HAP-1 (cell line): ENCODE data around the gene MLST8.
"Not testable (repeated sequence)": the region's sequence is repeated elsewhere in the genome, so short reads cannot be mapped to it uniquely, and the experiment has no call there.

ENCODE experiments used
- DNase-seq, 2 experiments: peaks; one replicate each; pipeline ENCODE4 v3.0.0-alpha.2; 2016 to 2020; ENCODE audit warnings: low spot score in 2 of 2
- H3K27me3 ChIP-seq: fragments of 250-450 bp; sonication (Bioruptor Pico); 2 replicates; pipeline ENCODE4 v1.5.1; 2020; ENCODE audit warnings: low read depth, mild to moderate bottlenecking, moderate library complexity
- H3K36me3 ChIP-seq: fragments of 250-450 bp; sonication (Bioruptor Pico); replicated peaks from 2 replicates; pipeline ENCODE4 v1.5.1; 2020; ENCODE audit warnings: mild to moderate bottlenecking
- H3K4me1 ChIP-seq: fragments of 250-450 bp; sonication (Bioruptor Pico); 2 replicates; pipeline ENCODE4 v1.5.1; 2020; ENCODE audit warnings: mild to moderate bottlenecking
- H3K4me3 ChIP-seq: fragments of 250-450 bp; sonication (Bioruptor Pico); 2 replicates; pipeline ENCODE4 v1.5.1; 2020; ENCODE audit warnings: mild to moderate bottlenecking, moderate library complexity
- H3K9me3 ChIP-seq: fragments of 250-450 bp; sonication (Bioruptor Pico); 2 replicates; pipeline ENCODE4 v1.5.1; 2020; ENCODE audit warnings: mild to moderate bottlenecking, moderate library complexity
- in situ Hi-C: fragments of 300-500 bp; cut with MboI; formaldehyde crosslinking; loops from 3 replicates; pipeline ENCODE4 v1.14.3; 2020; ENCODE audit warnings: low sequenced_read_pairs, inconsistent platforms, mixed read lengths

Gene MLST8

DNA sequence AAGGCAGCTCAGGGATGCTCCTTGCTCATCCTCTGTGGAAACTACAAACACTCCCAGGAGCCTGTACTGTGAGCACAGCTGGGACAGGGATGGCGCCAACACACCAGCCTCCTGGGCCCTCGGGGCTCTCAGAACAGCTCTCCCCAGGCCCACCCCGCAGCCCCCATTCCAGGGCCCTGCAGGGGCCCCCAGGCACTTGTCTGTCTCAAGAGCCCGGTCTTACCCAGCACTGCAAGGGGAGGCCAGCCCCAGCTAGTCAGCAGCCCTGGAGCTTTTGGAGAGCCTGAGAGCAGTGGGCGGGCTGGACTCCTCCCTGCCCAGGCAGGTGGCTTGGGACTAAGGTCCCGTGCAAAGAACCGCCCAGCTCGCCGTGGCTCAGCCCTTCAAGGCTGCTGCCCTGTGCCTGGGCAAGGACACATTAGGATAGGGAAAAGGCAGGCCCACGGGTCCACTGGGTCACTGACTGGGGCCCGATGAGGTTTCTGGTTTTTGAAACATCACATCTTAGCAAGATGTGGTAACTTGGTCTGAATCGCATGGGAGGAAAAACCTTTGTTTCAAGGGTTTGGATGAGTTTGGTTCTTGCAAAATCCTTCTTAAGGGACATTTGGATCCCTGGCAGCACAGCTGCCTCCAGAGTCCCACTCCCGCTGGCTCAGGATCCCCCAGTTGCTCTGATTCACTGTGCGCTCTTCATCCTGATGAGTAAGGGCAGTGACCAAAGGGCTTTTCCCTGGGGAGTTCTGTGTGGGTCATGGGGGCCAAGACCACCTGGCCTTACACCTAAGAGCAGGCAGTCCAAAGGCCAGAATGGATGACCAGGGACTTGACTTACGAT lies 33.8 kb downstream of the MLST8 start:
- no peak overlapping the region for H3K4me3 ChIP-seq
- no peaks in the 10 kb centered on the region for H3K27me3 ChIP-seq
- H3K36me3 ChIP-seq: peaks cover 43% of the 10 kb centered on the region
- no peaks in the 10 kb centered on the region for H3K4me1 ChIP-seq
- DNase-seq: peak in 1 of 2 experiments; percentile 39
- no peaks in the 10 kb centered on the region for H3K9me3 ChIP-seq
- in situ Hi-C loops: no loop called here

DNA sequence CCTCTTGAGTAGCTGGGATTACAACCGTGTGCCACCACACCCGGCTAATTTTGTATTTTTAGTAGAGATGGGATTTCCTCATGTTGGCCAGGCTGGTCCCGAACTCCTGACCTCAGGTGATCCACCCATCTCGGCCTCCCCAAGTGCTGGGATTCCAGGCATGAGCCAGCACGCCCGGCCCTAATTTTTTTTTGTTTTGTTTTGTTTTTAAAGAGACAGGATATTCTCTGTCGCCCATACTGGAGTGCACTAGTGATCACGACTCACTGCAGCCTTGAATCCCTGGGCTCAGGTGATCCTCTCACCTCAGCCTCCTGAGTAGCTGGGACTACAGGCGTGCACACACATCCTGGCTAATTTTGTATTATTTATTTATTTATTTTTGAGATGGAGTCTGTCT lies 35.1 kb downstream of the MLST8 start:
- H3K4me1 ChIP-seq, DNase-seq, in situ Hi-C loops, H3K27me3 ChIP-seq, H3K4me3 ChIP-seq, H3K9me3 ChIP-seq: not testable (repeated sequence)
- H3K36me3 ChIP-seq: peaks cover 47% of the 10 kb centered on the region

DNA sequence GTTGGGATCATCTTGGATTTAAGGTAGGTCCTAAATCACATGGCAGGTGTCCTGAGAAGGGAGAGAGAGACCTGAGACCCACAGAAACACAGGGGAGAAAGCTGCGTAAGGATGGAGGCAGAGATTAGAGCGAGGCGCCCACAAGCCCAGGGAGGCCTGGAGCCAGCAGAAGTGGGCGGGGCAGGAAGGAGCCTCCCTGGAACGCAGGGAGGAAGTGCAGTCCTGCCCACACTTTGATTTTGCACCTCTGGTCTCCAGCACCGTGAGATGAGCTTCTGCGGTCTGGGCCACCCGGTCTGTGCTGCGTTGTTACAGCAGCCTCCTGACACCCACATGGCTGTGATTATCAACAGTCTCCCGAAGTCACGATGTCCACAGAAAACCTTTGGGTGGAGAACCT lies 37.3 kb downstream of the MLST8 start:
- Histone ChIP-seq H3K36me3 (peaks cover 69% of the 10 kb centered on the region), H3K4me3 (no peak overlapping the region), H3K4me1 (no peaks in the 10 kb centered on the region), H3K27me3 (no peaks in the 10 kb centered on the region), H3K9me3 (no peaks in the 10 kb centered on the region)
- in situ Hi-C loops: no loop called here
- no peak for DNase-seq

DNA sequence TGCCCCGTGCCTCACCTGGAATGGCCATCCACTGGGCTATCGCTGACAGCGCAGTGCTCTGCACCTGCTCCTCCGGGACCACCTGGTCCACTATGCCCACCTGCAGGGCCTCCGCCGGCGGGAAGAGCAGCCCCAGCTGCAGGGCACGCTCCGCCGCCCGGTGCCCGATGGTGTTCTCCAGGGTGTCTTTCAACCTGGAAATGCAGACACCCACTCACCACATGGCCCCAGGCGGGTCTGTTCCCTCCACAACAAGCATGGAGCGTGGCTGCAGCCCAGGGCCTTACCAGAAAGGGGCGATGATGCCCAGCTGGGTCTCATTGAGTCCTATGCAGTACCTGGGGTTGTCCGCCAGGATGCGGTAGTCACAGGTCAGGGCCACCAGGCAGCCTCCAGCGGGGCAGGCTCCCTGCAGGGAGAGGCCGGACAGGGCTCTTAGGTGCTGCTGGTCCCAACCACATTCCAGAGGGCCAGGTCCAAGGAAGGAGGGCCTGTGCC lies 37.8 kb downstream of the MLST8 start:
- H3K36me3 ChIP-seq: peaks cover 73% of the 10 kb centered on the region
- no peak overlapping the region for H3K4me3 ChIP-seq
- no peaks in the 10 kb centered on the region for H3K27me3 ChIP-seq
- DNase-seq: no peak
- no peaks in the 10 kb centered on the region for H3K9me3 ChIP-seq
- H3K4me1 ChIP-seq: no peaks in the 10 kb centered on the region
- in situ Hi-C loops: no loop called here

DNA sequence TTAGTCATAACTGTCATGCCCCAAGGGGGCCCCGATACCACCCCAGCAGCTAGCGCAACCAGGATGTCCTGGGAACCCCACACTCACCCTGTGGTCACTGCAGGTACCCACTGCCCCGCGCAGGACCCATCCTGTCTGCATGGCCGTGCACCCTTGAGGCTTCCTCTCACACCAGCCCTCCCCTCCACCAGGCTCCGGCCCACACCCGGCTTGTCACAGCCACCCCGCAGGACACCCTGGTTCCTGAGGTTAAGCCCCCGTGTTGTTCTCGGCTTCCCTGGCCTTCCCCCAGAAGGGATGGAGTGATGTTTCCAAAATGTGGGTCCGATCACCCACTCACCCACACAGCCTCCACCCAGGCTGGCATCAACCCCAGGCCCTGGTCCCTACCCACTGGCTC lies 38.5 kb downstream of the MLST8 start:
- in situ Hi-C loops: no loop called here
- no peak for DNase-seq
- Histone ChIP-seq H3K36me3 (peaks cover 80% of the 10 kb centered on the region), H3K4me3 (no peak overlapping the region), H3K4me1 (no peaks in the 10 kb centered on the region), H3K27me3 (no peaks in the 10 kb centered on the region), H3K9me3 (no peaks in the 10 kb centered on the region)

DNA sequence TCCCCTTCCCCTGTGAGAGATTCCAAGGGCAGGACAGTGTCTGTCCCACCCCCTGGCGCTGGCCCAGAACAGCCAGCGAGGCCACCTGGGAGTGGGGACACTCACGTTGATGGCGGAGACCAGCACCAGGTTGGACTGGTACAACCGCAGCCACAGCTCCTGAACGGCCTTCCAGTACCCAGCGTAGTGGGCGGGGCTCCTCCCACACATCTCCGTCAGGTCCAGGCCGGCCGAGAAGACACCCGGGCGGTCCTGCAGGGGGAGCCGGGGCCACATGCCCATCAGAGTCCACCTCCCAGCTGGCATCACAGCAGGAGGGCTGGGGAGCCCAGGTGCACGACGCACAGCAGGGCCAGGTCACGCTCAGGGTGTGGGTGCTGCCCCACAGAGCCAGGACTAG lies 39.0 kb downstream of the MLST8 start:
- DNase-seq: peak in 1 of 2 experiments; percentile 47
- no peak overlapping the region for H3K4me3 ChIP-seq
- no peaks in the 10 kb centered on the region for H3K4me1 ChIP-seq
- in situ Hi-C loops: no loop called here
- H3K27me3 ChIP-seq: no peaks in the 10 kb centered on the region
- no peaks in the 10 kb centered on the region for H3K9me3 ChIP-seq
- peaks cover 85% of the 10 kb centered on the region for H3K36me3 ChIP-seq

DNA sequence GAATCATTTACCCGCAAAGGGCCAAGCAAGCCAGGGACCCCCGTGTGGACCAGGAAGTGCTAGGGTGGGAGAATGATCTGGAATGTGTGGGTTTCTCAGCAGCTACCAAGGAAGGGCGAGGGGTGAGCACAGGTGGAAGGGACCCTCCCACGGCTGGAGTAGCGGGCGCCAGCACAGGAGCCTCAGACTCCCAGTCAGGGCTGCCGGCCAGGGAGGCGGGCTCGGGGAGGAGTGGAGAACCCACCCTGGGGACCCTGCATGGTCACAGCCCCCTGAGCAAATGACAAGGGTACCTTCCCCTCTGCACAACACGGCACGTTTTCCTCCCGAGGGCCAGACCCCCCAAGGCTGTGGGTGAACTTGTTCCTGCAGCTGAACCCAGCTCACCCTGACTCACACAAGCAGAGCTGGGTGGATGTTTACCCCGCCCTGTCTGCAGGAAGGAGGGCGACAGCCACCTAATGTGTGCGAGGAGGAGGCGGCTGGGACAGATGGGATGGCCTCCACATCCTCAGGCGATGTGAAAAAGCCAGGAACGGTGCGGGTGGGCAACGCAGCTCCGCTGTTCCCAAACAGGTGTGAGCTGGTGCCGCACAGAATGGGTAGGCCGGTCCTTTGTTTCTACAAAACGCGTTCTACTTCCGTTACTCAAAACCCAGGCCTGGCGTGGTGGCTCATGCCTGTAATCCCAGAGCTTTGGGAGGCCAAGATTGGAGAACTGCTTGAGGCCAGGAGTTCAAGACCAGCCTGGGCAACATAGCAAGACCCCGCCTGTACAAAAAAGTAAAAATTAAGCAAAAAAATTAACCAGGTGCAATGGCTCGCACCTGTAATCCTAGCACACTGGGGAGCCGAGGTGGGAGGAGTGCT lies 39.9 kb downstream of the MLST8 start:
- H3K4me3 ChIP-seq: no peak overlapping the region
- in situ Hi-C loops: no loop called here
- no peaks in the 10 kb centered on the region for H3K9me3 ChIP-seq
- DNase-seq: no peak
- peaks cover 81% of the 10 kb centered on the region for H3K36me3 ChIP-seq
- no peaks in the 10 kb centered on the region for H3K27me3 ChIP-seq
- no peaks in the 10 kb centered on the region for H3K4me1 ChIP-seq

DNA sequence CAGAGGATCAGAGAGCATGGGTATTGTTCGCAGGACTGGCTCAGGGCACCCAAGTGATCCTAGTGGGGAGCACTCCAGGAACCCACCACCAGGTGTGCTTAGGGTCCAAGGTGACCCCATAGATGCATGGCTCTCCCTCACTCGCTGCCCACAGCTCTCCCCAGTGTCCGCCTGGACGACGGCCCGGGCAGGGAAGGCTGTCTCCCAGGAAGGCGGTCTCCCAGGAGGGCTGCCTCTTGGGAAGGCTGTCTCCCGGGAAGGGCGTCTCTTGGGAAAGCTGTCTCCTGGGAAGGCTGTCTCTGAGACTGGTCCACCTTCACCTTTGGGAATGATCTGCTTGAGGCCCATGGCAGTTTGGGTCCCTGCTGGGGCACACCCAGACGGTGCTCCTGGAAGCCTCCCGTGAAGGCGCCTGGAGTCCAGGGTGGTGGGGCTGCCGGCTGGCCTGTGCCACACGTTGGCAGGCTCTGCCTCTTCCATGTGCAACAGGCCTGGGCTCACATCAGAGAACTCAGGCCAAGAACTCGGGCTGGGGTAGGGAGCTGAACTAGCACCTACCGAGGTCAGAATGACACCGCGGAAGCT lies 41.1 kb downstream of the MLST8 start:
- Histone ChIP-seq H3K9me3 (no peaks in the 10 kb centered on the region), H3K27me3 (no peaks in the 10 kb centered on the region), H3K4me3 (no peak overlapping the region), H3K36me3 (peaks cover 78% of the 10 kb centered on the region), H3K4me1 (no peaks in the 10 kb centered on the region)
- in situ Hi-C loops: no loop called here
- DNase-seq: no peak

DNA sequence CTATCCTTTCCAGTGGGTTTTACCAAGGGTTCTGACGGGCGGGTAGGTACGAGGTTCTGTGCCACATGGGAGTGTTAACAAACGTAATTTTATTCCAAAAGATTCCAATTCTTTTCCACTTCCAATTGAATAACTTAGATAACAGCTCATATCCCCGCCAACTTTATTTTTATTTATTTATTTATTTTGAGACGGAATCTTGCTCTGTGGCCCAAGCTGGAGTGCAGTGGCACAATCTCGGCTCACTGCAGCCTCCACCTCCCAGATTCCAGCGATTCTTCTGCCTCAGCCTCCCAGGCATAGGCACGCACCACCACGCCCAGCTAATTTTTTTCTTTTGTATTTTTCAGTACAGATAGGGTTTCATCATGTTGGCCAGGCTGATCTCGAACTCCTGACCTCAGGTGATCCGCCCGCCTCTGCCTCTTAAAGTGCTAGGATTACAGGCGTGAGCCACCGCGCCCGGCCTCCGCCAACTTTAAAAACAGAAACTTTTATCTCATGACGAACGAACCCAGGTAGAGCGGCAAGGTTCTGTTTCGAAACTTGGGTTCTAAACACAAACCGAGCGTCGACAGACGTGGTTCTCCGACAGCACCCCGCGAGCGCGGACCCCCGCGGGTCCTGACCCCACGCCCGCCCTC lies 45.5 kb downstream of the MLST8 start:
- H3K9me3 ChIP-seq: no peaks in the 10 kb centered on the region
- peak overlapping the region; percentile 65 for H3K4me3 ChIP-seq
- H3K27me3 ChIP-seq: no peaks in the 10 kb centered on the region
- H3K36me3 ChIP-seq: peaks cover 73% of the 10 kb centered on the region
- peak; percentile 40 to 67 for DNase-seq
- in situ Hi-C loops: no loop called here
- peaks cover 5% of the 10 kb centered on the region; the same call in 1 of the 2 replicates for H3K4me1 ChIP-seq

DNA sequence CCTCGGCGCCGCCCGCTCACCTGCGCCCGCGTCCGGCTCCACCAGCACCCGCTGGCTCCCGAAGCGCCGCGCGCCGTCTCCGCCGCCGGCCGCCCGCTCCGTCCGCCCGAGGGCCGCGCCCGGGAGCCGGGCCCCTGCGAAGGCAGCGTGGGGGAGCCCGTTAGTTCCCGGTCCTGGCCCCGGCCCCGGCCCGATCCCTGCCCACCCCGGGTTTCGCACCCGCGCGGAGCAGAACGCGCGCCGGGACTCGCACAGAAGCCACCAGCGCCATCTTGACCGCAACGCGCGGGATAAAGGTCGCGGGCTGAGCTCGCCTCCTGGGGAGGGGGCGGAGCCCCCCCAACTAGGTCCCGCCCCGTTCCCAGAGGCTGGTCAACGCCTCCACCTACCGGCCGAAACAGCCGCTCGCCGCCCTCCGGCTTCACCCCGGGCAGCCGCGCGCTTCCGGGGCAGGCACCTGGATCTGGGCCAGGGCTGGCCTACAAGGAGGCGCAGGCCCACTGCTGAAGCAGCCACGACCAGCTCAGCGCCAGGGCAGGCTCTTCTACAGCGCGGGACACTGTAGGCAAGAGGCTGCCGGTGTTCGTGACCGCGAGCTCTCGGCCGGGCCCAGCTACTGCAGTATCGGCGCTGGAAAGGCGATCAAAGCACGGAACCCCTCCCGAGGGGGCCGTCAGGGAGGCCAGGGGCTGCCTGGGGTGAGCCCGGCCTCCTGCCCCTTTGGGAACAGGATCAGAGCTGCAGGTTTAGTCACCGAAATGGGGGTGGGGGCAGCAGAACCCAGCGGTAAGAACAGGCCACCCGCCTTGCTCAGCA lies 46.2 kb downstream of the MLST8 start, which contains the start of gene ECI1:
TSS of gene ECI1 (minus strand) at position 292 of the 816 bp plus-strand sequence. CDS start at position 271, 21 bp downstream.
- peak; percentile 90 to 98 for DNase-seq
- Histone ChIP-seq H3K9me3 (no peaks in the 10 kb centered on the region), H3K36me3 (peaks cover 73% of the 10 kb centered on the region), H3K4me3 (peak within 1 kb of the TSS; percentile 65), H3K4me1 (peaks cover 5% of the 10 kb centered on the region; the same call in 1 of the 2 replicates), H3K27me3 (no peaks in the 10 kb centered on the region)
- in situ Hi-C loops: no loop called here

DNA sequence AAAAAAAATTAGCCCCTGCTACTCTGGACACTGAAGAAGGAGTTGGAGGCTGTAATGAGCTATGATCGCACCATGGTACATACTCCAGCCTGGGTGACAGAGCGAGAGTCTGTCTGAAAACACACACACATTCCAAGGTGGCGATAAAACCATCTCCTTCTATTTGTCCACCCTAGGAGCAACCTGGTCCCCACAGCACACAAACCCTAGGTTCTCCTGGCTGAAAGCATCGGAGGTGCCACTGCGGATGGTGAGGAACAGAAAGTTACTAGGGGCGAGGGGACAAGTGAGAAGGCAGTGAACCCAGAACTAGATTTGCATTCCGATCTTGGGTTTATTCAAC lies 47.5 kb downstream of the MLST8 start:
- DNase-seq: no peak
- Histone ChIP-seq H3K27me3 (no peaks in the 10 kb centered on the region), H3K4me3 (no peak overlapping the region), H3K9me3 (no peaks in the 10 kb centered on the region), H3K4me1 (peaks cover 5% of the 10 kb centered on the region; the same call in 1 of the 2 replicates), H3K36me3 (peaks cover 73% of the 10 kb centered on the region)
- in situ Hi-C loops: no loop called here

DNA sequence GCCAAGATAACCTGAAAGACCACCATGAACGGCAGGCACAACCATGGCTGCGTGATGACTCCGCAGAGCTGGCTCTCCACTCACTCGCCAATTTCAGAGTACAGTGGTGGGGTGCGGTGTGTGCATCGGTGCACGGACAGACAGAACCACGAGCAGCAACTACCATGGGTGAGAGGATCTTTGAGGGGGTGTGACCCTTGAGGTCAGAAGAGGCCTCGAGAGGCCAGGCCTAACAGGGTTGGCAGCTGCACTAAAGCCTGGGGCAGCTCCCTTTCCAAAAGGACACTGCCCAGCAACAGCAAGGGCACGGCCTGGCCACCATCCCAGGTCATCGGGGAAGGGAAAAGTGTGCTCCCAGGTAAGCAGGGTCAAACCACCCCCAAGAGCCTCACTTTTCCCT lies 48.0 kb downstream of the MLST8 start:
- in situ Hi-C loops: no loop called here
- no peak for DNase-seq
- no peaks in the 10 kb centered on the region for H3K9me3 ChIP-seq
- peaks cover 5% of the 10 kb centered on the region; the same call in 1 of the 2 replicates for H3K4me1 ChIP-seq
- no peak overlapping the region for H3K4me3 ChIP-seq
- H3K36me3 ChIP-seq: peaks cover 73% of the 10 kb centered on the region
- no peaks in the 10 kb centered on the region for H3K27me3 ChIP-seq
